Lower leg skin (tissue), 3 donors: ENCODE results near the gene IFRD2.
A peak's percentile ranks its signal among the peaks of the same experiment; 100 is the strongest.

Experiments
- POLR2A ChIP-seq, 2 donors: fragments of 450-650 bp; IDR thresholded peaks; one replicate each; pipeline ENCODE4 v1.6.1; 2016 to 2017; ENCODE audit warnings: antibody characterized with exemption in 2 of 2, mild to moderate bottlenecking in 1 of 2, moderate library complexity in 1 of 2
- TF ChIP-seq, protein P1 (sequence below), 3 donors: fragments of 450-650 bp; IDR thresholded peaks; one replicate each; pipeline ENCODE4 v1.5.1; 2016; ENCODE audit warnings: antibody characterized with exemption in 3 of 3, mild to moderate bottlenecking in 3 of 3, moderate library complexity in 2 of 3

DNA sequence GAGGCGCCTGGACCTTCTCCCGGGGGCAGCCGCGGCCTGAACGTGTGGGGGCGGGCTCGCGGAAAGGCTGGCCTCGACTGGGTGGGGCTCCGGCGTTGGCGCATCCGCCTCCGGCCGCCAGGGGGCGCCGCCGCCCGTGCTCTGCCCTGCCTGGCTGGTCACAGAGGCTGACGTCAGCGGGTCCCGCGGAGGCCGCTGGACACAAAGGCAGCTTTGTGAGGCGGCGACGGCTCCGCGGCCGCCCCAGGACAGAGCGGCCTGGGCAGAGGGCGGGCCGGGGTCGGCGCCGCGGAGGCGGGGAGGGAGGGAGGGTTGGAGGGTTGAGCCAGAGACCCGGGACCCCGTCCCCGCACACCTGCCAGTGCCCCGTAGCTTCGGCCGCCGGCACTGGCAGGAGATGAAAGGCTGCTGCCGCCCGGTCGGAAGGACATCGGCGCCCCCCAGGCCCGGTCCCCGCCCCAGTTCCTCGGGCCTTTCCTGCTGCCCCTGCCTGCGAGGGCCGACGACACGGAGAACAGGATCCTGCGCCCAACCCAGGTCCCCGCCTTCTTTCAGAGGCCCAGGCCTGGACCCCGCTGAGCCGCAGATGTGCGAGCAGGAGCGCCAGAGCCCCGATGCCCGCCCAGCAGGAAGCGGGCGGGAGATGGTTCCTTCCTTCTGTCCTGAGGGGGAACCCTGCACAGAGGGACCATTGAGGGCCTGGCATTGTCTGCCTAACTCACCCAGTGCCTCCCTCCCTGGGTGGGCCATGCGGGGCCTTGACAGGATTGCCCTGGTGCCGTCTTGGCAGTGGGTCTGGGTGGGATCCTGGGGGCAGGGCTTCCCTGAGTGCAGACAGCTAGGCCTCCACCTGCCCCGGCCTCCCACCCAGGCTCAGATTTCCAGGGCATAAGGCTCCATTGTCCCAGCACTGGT, 31.9 kb downstream of the IFRD2 start:
- TF ChIP-seq POLR2A (IDR thresholded peaks at IDR 0.05): no peak
- TF ChIP-seq, protein P1, sequence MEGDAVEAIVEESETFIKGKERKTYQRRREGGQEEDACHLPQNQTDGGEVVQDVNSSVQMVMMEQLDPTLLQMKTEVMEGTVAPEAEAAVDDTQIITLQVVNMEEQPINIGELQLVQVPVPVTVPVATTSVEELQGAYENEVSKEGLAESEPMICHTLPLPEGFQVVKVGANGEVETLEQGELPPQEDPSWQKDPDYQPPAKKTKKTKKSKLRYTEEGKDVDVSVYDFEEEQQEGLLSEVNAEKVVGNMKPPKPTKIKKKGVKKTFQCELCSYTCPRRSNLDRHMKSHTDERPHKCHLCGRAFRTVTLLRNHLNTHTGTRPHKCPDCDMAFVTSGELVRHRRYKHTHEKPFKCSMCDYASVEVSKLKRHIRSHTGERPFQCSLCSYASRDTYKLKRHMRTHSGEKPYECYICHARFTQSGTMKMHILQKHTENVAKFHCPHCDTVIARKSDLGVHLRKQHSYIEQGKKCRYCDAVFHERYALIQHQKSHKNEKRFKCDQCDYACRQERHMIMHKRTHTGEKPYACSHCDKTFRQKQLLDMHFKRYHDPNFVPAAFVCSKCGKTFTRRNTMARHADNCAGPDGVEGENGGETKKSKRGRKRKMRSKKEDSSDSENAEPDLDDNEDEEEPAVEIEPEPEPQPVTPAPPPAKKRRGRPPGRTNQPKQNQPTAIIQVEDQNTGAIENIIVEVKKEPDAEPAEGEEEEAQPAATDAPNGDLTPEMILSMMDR (IDR thresholded peaks at IDR 0.05): peak in 1 of 3 donors; percentile 90
